ENCODE measurements around the gene COX10.

The COX10 gene

DNA sequence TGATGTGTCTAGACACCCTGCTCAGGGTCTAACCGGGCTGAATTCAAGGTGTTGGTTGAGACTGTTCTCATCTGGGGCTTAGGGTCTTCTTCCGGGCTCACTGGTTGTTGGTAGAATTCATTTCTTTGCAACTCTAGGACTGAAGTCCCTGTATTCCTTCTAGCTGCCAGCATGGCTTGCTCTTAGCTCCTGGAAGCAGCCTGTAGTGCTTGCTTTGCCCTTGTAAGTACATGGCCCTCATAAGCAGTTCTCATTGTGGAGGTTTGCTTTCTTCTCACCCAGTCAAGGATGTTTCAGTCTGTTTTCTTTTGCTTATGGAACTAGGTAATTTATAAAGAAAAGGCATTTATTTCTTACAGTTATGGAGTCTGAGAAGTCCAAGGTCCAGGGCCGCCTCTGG is 26.3 kb downstream of the COX10 start:
- TF ChIP-seq, protein P1, sequence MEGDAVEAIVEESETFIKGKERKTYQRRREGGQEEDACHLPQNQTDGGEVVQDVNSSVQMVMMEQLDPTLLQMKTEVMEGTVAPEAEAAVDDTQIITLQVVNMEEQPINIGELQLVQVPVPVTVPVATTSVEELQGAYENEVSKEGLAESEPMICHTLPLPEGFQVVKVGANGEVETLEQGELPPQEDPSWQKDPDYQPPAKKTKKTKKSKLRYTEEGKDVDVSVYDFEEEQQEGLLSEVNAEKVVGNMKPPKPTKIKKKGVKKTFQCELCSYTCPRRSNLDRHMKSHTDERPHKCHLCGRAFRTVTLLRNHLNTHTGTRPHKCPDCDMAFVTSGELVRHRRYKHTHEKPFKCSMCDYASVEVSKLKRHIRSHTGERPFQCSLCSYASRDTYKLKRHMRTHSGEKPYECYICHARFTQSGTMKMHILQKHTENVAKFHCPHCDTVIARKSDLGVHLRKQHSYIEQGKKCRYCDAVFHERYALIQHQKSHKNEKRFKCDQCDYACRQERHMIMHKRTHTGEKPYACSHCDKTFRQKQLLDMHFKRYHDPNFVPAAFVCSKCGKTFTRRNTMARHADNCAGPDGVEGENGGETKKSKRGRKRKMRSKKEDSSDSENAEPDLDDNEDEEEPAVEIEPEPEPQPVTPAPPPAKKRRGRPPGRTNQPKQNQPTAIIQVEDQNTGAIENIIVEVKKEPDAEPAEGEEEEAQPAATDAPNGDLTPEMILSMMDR (IDR thresholded peaks at IDR 0.05) = no peak

DNA sequence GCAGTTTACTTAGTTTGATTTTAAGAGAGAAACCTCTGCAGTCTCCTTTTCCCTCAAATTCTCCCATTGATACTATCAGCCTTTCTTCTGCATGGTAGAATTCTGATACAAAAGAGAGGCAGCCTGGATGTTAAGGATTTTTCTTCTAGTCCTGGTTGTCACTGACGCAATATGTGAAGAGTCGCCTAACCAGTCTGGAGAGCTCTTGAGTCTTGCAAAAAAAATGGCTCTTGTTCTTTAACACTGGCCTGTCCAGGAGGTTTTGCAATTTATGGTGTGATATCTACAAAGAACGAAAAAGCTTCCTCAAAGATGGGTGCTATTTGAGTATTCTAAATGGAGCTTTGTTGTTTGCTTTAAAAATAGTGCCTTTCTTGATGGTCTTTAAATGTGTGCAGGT is 28.9 kb downstream of the COX10 start:
- TF ChIP-seq, protein P1 (IDR thresholded peaks at IDR 0.05) = no peak

DNA sequence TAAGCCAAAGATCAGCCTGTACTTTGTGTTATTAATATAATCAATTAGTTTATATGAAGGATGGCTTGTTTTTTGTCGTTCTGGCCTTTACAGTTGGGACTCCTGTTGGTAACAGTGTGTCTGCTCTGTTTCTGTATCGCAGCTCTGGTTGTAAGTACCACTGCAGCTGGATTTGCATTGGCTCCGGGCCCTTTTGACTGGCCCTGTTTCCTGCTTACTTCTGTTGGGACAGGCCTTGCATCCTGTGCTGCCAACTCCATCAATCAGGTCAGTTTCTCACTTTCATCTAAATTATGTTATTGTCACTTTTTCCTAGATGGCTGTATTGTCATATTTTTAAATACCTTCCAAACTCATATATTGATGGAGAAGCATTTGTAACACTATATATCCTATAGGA is 32.7 kb downstream of the COX10 start:
- TF ChIP-seq, protein P1 (IDR thresholded peaks at IDR 0.05) = no peak

DNA sequence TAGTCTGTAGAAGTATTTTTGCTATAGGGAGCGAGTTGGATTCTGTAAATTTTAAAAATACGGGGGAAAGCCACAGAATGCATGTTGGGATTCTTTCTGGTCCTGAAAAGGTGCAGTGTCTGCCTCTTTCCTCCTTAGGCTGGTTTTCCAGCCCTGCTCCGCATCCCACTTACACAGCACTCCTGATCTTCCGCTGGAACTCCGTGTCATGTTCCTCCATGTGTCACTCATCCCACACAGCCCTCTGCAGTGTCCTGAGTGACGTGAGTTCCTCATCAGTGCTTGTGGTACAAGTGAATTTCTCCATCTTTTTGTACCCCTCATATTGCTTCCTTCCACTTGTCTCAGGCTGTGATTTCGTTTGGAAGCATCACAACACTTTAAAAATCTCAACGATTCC is 34.5 kb downstream of the COX10 start:
- TF ChIP-seq, protein P1 (IDR thresholded peaks at IDR 0.05) = no peak

DNA sequence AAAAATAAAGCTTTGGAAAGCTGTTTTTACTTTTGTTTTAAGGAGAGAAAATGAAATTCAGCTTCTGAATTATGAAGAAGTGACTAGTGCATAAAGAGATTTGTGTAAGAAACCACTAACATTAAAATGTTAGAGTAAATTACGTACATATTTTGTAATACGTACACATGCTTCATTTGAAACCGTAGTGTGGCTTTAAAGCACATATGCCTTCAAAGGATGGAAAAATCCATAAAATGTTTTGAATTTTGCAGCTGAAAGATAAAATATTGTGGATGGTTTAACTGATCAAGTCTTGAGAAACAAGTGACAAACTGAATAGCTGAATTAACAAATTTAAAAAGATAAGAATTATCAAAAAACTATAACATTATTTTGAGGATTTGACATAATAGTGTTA is 35.4 kb downstream of the COX10 start:
- TF ChIP-seq, protein P1 (IDR thresholded peaks at IDR 0.05) = no peak

DNA sequence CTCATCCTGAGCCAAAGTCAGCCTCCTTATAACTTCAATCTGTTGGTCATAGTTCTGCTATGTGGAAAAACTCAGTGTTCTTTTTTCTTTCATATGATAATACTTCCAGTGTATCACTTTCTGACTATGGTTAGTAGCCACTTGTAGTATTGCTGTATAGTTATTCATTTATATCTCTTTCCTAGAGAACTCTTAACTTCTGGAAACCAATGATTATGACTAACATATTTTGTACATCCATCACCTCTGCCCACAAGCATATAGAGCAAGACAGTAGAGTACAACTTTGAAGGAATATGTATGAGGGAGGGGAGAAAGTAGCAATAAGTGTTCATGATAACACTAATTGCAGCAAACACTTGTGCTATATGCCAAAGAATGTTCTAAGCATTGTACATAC is 38.6 kb downstream of the COX10 start:
- TF ChIP-seq, protein P1 (IDR thresholded peaks at IDR 0.05) = no peak

DNA sequence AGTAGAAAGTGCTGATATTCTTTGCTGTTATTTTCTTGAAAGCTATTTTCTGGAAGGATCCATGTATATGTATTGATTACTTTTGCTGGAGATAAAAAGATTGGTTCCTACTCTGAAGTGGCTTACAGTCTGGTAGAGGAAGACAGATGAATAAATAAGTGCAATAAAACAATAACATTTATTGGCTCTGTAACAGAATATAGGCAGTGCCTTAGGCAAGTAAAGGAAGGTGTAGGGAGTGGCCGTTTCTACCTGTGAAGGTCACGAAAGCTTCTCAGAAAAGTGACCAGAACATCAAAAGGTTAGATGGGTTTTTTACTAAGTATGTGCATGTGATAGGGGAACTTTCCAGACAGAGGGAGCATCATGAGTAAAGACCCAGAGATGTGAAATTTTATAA is 43.1 kb downstream of the COX10 start:
- TF ChIP-seq, protein P1 (IDR thresholded peaks at IDR 0.05) = no peak

DNA sequence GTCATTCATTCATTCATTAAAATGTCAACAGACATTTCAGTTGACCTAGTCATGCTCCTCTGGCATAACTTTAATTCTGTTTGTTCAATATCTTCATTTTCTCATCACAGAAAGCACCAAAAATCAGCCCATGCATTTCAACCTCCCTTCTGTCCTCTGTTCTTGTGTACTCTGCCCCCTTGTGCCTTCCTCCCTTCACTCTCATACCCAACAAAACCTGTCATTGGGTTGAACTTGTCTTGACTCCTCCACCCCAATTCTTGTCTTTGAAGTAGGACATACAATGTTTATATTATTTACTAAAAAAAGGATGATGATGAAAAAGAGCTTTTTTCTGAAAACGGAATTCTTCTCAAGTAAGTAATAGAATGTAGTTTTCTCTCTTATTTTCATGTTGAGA is 43.8 kb downstream of the COX10 start:
- TF ChIP-seq, protein P1 (IDR thresholded peaks at IDR 0.05) = no peak
